ENCODE measurements around the gene FBXL16. TPM values are rescaled to one million over a fixed set of nuclear protein-coding genes. Genes with fewer than 3 reads are reported as not detected.

Gene FBXL16
- total RNA-seq, 1 experiment from 2014 or later, result 12.0 TPM

- no peak for DNase-seq (ENCODE audit: low read depth)
These were observed 18.1 kb upstream of the FBXL16 start for GRCh38 chr16:723695-724094.

- no peak for DNase-seq (ENCODE audit: low read depth)
These were observed 17.4 kb upstream of the FBXL16 start for GRCh38 chr16:722835-723633.

- DNase-seq (ENCODE audit: low read depth), result no peak
These were observed 16.4 kb upstream of the FBXL16 start for GRCh38 chr16:721765-722540.

GRCh38 chr16:720990-721764 lies 15.6 kb upstream of the FBXL16 start, which contains the start of gene ANTKMT:
Gene ANTKMT, plus strand, starts transcription at chr16:721146. Its CDS starts 129 bp downstream, at chr16:721275.
- DNase-seq (ENCODE audit: low read depth), result peak; percentile 72

- peak; percentile 83 for DNase-seq (ENCODE audit: low read depth)
These were observed 14.9 kb upstream of the FBXL16 start for GRCh38 chr16:720447-720989.

- peak; percentile 66 for DNase-seq (ENCODE audit: low read depth)
These were observed 14.3 kb upstream of the FBXL16 start for GRCh38 chr16:719815-720446.

- DNase-seq (ENCODE audit: low read depth), result no peak
These were observed 13.3 kb upstream of the FBXL16 start for GRCh38 chr16:718922-719321.

- no peak for DNase-seq (ENCODE audit: low read depth)
These were observed 12.8 kb upstream of the FBXL16 start for GRCh38 chr16:718389-718788.

GRCh38 chr16:717450-718245 lies 12.0 kb upstream of the FBXL16 start:
- no peak for DNase-seq (ENCODE audit: low read depth)

- no peak for DNase-seq (ENCODE audit: low read depth)
These were observed 11.2 kb upstream of the FBXL16 start for GRCh38 chr16:716768-717325.

GRCh38 chr16:716200-716568 lies 10.6 kb upstream of the FBXL16 start:
- DNase-seq (ENCODE audit: low read depth), result peak; percentile 87

- DNase-seq (ENCODE audit: low read depth), result no peak
These were observed 10.0 kb upstream of the FBXL16 start for GRCh38 chr16:715477-716199.

GRCh38 chr16:714558-715476 lies 9.2 kb upstream of the FBXL16 start, which contains the start of gene METRN:
Gene METRN, plus strand, starts transcription at chr16:715118. Its CDS starts 172 bp downstream, at chr16:715290.
- DNase-seq (ENCODE audit: low read depth), result peak; percentile 87

- DNase-seq (ENCODE audit: low read depth), result peak; percentile 87
These were observed 8.5 kb upstream of the FBXL16 start for GRCh38 chr16:714079-714478.

- peak; percentile 99 for DNase-seq (ENCODE audit: low read depth)
These were observed 7.2 kb upstream of the FBXL16 start for GRCh38 chr16:712740-713250.

GRCh38 chr16:711548-712320 lies 6.1 kb upstream of the FBXL16 start:
- peak; percentile 66 for DNase-seq (ENCODE audit: low read depth)

- no peak for DNase-seq (ENCODE audit: low read depth)
These were observed 5.5 kb upstream of the FBXL16 start for GRCh38 chr16:711084-711483.
